ENCODE results near the gene CARD10.

DNA sequence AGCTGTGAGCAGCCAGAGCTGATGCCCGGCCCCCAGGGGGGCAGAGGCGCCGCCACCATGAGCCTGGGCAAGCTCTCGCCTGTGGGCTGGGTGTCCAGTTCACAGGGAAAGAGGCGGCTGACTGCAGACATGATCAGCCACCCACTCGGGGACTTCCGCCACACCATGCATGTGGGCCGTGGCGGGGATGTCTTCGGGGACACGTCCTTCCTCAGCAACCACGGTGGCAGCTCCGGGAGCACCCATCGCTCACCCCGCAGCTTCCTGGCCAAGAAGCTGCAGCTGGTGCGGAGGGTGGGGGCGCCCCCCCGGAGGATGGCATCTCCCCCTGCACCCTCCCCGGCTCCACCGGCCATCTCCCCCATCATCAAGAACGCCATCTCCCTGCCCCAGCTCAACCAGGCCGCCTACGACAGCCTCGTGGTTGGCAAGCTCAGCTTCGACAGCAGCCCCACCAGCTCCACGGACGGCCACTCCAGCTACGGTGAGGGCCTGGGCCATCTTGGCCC, 47.2 kb upstream of the CARD10 start:
- TF ChIP-seq EP300 (conservative IDR thresholded peaks at IDR 0.05; ENCODE audit: poor library complexity, severe bottlenecking) (no peak), SMC3 (conservative IDR thresholded peaks at IDR 0.05; ENCODE audit: poor library complexity) (no peak), POLR2AphosphoS5 (IDR thresholded peaks at IDR 0.05) (no peak), TAF1 (IDR thresholded peaks at IDR 0.05; ENCODE audit: low read depth) (no peak)
- TF ChIP-seq, protein P1, sequence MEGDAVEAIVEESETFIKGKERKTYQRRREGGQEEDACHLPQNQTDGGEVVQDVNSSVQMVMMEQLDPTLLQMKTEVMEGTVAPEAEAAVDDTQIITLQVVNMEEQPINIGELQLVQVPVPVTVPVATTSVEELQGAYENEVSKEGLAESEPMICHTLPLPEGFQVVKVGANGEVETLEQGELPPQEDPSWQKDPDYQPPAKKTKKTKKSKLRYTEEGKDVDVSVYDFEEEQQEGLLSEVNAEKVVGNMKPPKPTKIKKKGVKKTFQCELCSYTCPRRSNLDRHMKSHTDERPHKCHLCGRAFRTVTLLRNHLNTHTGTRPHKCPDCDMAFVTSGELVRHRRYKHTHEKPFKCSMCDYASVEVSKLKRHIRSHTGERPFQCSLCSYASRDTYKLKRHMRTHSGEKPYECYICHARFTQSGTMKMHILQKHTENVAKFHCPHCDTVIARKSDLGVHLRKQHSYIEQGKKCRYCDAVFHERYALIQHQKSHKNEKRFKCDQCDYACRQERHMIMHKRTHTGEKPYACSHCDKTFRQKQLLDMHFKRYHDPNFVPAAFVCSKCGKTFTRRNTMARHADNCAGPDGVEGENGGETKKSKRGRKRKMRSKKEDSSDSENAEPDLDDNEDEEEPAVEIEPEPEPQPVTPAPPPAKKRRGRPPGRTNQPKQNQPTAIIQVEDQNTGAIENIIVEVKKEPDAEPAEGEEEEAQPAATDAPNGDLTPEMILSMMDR (IDR thresholded peaks at IDR 0.05; ENCODE audit: poor library complexity, severe bottlenecking), result no peak
